ENCODE data around the gene ZNF467.

GRCh38 chr7:149772956-149773434, 393 bp downstream of the ZNF467 start:
- no peak for TF ChIP-seq CTCF (IDR thresholded peaks at IDR 0.05)
- TF ChIP-seq POLR2AphosphoS5 (IDR thresholded peaks at IDR 0.05; ENCODE audit: low read depth, low read length): no peak
- no peak for TF ChIP-seq SIN3A (IDR thresholded peaks at IDR 0.05; ENCODE audit: borderline replicate concordance, insufficient read depth, low read depth, low read length)
- TF ChIP-seq REST (IDR thresholded peaks at IDR 0.05; ENCODE audit: insufficient read depth in 1 of 2, low read depth in 2 of 2, low read length in 1 of 2): no peak
- no peak for TF ChIP-seq TCF7L2 (IDR thresholded peaks at IDR 0.05; ENCODE audit: low read depth, low read length)

Data from Panc1 (cell line).